Endodermal cell (in vitro differentiated cells): ENCODE measurements around the gene ZDHHC19. TPM values are rescaled to one million over a fixed set of nuclear protein-coding genes. Genes with fewer than 3 reads are reported as not detected.

ENCODE experiments used
- DNase-seq: peaks from one replicate; pipeline ENCODE4 v3.0.0-alpha.2; 2017
- H3K27ac ChIP-seq: 2 replicates; pipeline ENCODE4 v1.5.1; 2013; ENCODE audit warnings: mild to moderate bottlenecking, low read depth, low read length, moderate library complexity
- H3K27me3 ChIP-seq: 2 replicates; pipeline ENCODE4 v1.6.1; 2013; ENCODE audit warnings: mild to moderate bottlenecking, low read length, moderate library complexity; ENCODE audit not compliant: insufficient read depth, control insufficient read depth, poor library complexity, severe bottlenecking
- H3K36me3 ChIP-seq: 2 replicates; pipeline ENCODE4 v1.7.0; 2013; ENCODE audit warnings: mild to moderate bottlenecking, low read length, moderate library complexity; ENCODE audit not compliant: control insufficient read depth, insufficient read depth
- H3K4me1 ChIP-seq: one replicate; pipeline ENCODE4 v1.7.0; 2013; ENCODE audit warnings: low read length; ENCODE audit not compliant: control insufficient read depth, insufficient read depth
- H3K4me3 ChIP-seq: 2 replicates; pipeline ENCODE4 v1.5.1; 2013; ENCODE audit warnings: mild to moderate bottlenecking, low read length, moderate library complexity
- H3K9ac ChIP-seq: 2 replicates; pipeline ENCODE4 v1.6.1; 2013; ENCODE audit warnings: mild to moderate bottlenecking, low read length, moderate library complexity; ENCODE audit not compliant: poor library complexity, severe bottlenecking; ENCODE audit errors: extremely low read depth
- H3K9me3 ChIP-seq: 2 replicates; pipeline ENCODE4 v1.6.1; 2013; ENCODE audit warnings: mild to moderate bottlenecking, low read length, moderate library complexity; ENCODE audit not compliant: control insufficient read depth
- H3K27ac Mint-ChIP-seq: 2 replicates; pipeline ENCODE4 v1.8.0; 2020; ENCODE audit warnings: mixed read lengths
- H3K27me3 Mint-ChIP-seq: 2 replicates; pipeline ENCODE4 v1.8.0; 2021; ENCODE audit warnings: mild to moderate bottlenecking, mixed read lengths; ENCODE audit not compliant: insufficient read depth
- H3K36me3 Mint-ChIP-seq: 2 replicates; pipeline ENCODE4 v1.8.0; 2020; ENCODE audit warnings: low read depth, mixed read lengths
- H3K4me1 Mint-ChIP-seq: 2 replicates; pipeline ENCODE4 v1.8.0; 2020; ENCODE audit warnings: mixed read lengths
- H3K4me3 Mint-ChIP-seq: 2 replicates; pipeline ENCODE4 v1.8.0; 2020; ENCODE audit warnings: mild to moderate bottlenecking, moderate library complexity, mixed read lengths
- H3K9me3 Mint-ChIP-seq: 2 replicates; pipeline ENCODE4 v1.8.0; 2020; ENCODE audit warnings: mild to moderate bottlenecking, mixed read lengths
- WGBS, 2 experiments: methylation state at CpG; one replicate each; pipeline versions ENCODE4 v1.1.5 to v1.1.7; 2013; ENCODE audit warnings: missing lambda C conversion rate in 2 of 2, mixed read lengths in 1 of 2; ENCODE audit not compliant: insufficient coverage in 1 of 2, insufficient read length in 1 of 2; 5-methylcytosine and 5-hydroxymethylcytosine counted together
- total RNA-seq, 2 donors: library from RNA; stranded (reverse); fragmentation: NEBNext Ultra II Directional in 1 of 2; extraction: Animal tissue kit (Norgen Biotek cat#: 25700) in 1 of 2; gene quantifications; 2 replicates in 1 of 2; 3 replicates in 1 of 2; pipeline ENCODE4 v1.2.1, GENCODE V29; 2021
- TF ChIP-seq, protein P1 (sequence below): fragments of 200-600 bp; sonication (generic); conservative IDR thresholded peaks from 2 replicates; pipeline ENCODE4 v1.5.0; 2021; ENCODE audit warnings: antibody characterized with exemption, mild to moderate bottlenecking

The ZDHHC19 gene
- total RNA-seq, 2 donors from 2014 or later = 0.86 TPM; not detected in 1

GRCh38 chr3:196232882-196233251, 21.7 kb upstream of the ZDHHC19 start:
- WGBS, 2 experiments = 88 to 94% methylated on average over 8 of the region's 8 CpGs

GRCh38 chr3:196232154-196232881, 21.1 kb upstream of the ZDHHC19 start:
- no peak overlapping the region for H3K4me3 Mint-ChIP-seq
- WGBS, 2 experiments = 89 to 96% methylated on average over 10 to 12 of the region's 12 CpGs

More at GRCh38 chr3:196232882-196233251, 21.7 kb upstream of the ZDHHC19 start:
- Histone ChIP-seq H3K4me3 (no peak overlapping the region), H3K36me3 (peaks cover 27% of the 10 kb centered on the region), H3K9me3 (no peaks in the 10 kb centered on the region), H3K27ac (no peak overlapping the region), H3K9ac (no peak overlapping the region), H3K4me1 (peaks cover 5% of the 10 kb centered on the region), H3K27me3 (no peaks in the 10 kb centered on the region)
- Mint-ChIP-seq H3K4me3 (no peak overlapping the region), H3K27ac (no peak overlapping the region), H3K9me3 (no peaks in the 10 kb centered on the region), H3K36me3 (peaks cover 8% of the 10 kb centered on the region), H3K27me3 (no peaks in the 10 kb centered on the region), H3K4me1 (peaks cover 3% of the 10 kb centered on the region)
- DNase-seq = no peak
- TF ChIP-seq, protein P1, sequence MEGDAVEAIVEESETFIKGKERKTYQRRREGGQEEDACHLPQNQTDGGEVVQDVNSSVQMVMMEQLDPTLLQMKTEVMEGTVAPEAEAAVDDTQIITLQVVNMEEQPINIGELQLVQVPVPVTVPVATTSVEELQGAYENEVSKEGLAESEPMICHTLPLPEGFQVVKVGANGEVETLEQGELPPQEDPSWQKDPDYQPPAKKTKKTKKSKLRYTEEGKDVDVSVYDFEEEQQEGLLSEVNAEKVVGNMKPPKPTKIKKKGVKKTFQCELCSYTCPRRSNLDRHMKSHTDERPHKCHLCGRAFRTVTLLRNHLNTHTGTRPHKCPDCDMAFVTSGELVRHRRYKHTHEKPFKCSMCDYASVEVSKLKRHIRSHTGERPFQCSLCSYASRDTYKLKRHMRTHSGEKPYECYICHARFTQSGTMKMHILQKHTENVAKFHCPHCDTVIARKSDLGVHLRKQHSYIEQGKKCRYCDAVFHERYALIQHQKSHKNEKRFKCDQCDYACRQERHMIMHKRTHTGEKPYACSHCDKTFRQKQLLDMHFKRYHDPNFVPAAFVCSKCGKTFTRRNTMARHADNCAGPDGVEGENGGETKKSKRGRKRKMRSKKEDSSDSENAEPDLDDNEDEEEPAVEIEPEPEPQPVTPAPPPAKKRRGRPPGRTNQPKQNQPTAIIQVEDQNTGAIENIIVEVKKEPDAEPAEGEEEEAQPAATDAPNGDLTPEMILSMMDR = no peak

GRCh38 chr3:196227629-196228493, 16.7 kb upstream of the ZDHHC19 start:
- TF ChIP-seq, protein P1 = no peak
- Mint-ChIP-seq H3K4me3 (no peak overlapping the region), H3K36me3 (no peaks in the 10 kb centered on the region), H3K4me1 (peaks cover 6% of the 10 kb centered on the region), H3K27me3 (peaks cover 2% of the 10 kb centered on the region), H3K9me3 (no peaks in the 10 kb centered on the region), H3K27ac (peak overlapping the region; percentile 64)
- peak; percentile 57 for DNase-seq
- Histone ChIP-seq H3K9me3 (no peaks in the 10 kb centered on the region), H3K36me3 (no peaks in the 10 kb centered on the region), H3K4me3 (no peak overlapping the region), H3K4me1 (no peaks in the 10 kb centered on the region), H3K27me3 (no peaks in the 10 kb centered on the region), H3K27ac (no peak overlapping the region), H3K9ac (no peak overlapping the region)
- 86 to 87% methylated on average over 13 to 24 of the region's 24 CpGs for WGBS, 2 experiments

More at GRCh38 chr3:196232154-196232881, 21.1 kb upstream of the ZDHHC19 start:
- H3K9me3 ChIP-seq = no peaks in the 10 kb centered on the region
- TF ChIP-seq, protein P1 = no peak
- peaks cover 3% of the 10 kb centered on the region for H3K4me1 ChIP-seq
- peaks cover 21% of the 10 kb centered on the region for H3K36me3 ChIP-seq
- Mint-ChIP-seq H3K27ac (no peak overlapping the region), H3K9me3 (no peaks in the 10 kb centered on the region), H3K36me3 (peaks cover 6% of the 10 kb centered on the region), H3K4me1 (peaks cover 2% of the 10 kb centered on the region), H3K27me3 (peaks cover 2% of the 10 kb centered on the region)
- no peaks in the 10 kb centered on the region for H3K27me3 ChIP-seq
- no peak overlapping the region for H3K4me3 ChIP-seq
- no peak overlapping the region for H3K9ac ChIP-seq
- no peak overlapping the region for H3K27ac ChIP-seq
- DNase-seq = no peak
